SK-N-SH (cell line): Measurements from ENCODE around the gene IL1R1. TPM values are rescaled to one million over a fixed set of nuclear protein-coding genes. Genes with fewer than 3 reads are reported as not detected.

Experiments used
- CTCF ChIA-PET: fragments of 300-600, 350-600 bp; formaldehyde crosslinking; extraction: SDS; loops from one replicate; lab custom pipeline; 2021; lab: Yijun Ruan, JAX
- POLR2A ChIA-PET: fragments of 350-600 bp; sonication (Branson Sonifier 250); formaldehyde crosslinking; extraction: SDS; loops from one replicate; lab custom pipeline; 2020; ENCODE audit warnings: antibody characterized with exemption, inconsistent platforms; lab: Yijun Ruan, JAX
- DNase-seq: peaks from one replicate; pipeline ENCODE4 v3.0.0; 2012
- H2AFZ ChIP-seq: fragments of 200-600 bp; sonication (generic); 2 replicates; pipeline ENCODE4 v1.8.1; 2016; ENCODE audit warnings: antibody characterized with exemption, mild to moderate bottlenecking, low read depth
- H3F3A ChIP-seq: fragments of 200-600 bp; sonication (generic); replicated peaks from 2 replicates; pipeline ENCODE3; 2016; ENCODE audit warnings: antibody characterized with exemption, mild to moderate bottlenecking; ENCODE audit not compliant: insufficient read depth
- H3K27ac ChIP-seq, 2 experiments: fragments of 200-500 bp in 1 of 2; fragments of 200-600 bp in 1 of 2; sonication (Bioruptor generic) in 1 of 2; sonication (generic), shearing (Covaris generic) in 1 of 2; 2 replicates each; pipeline versions ENCODE4 v1.5.1 to v1.6.1; 2014 to 2016; ENCODE audit warnings: low read depth in 2 of 2, inconsistent platforms in 1 of 2, low read length in 1 of 2, mild to moderate bottlenecking in 1 of 2, mixed read lengths in 1 of 2
- H3K27me3 ChIP-seq: fragments of 200-600 bp; sonication (generic), shearing (Covaris generic); 2 replicates; pipeline ENCODE4 v1.6.1; 2016; ENCODE audit warnings: mixed run types; ENCODE audit not compliant: insufficient read depth
- H3K36me3 ChIP-seq, 2 experiments: fragments of 200-500 bp in 1 of 2; fragments of 200-600 bp in 1 of 2; sonication (Bioruptor generic) in 1 of 2; sonication (generic) in 1 of 2; replicated peaks in 1 of 2; 2 replicates each; pipeline versions ENCODE3 to v1.5.1; 2014 to 2016; ENCODE audit warnings: low read length in 1 of 2, mild to moderate bottlenecking in 1 of 2; ENCODE audit not compliant: insufficient read depth in 2 of 2, control insufficient read depth in 1 of 2
- H3K4me1 ChIP-seq, 2 experiments: fragments of 200-500 bp in 1 of 2; fragments of 200-600 bp in 1 of 2; sonication (Bioruptor generic) in 1 of 2; sonication (generic), shearing (Covaris generic) in 1 of 2; 2 replicates each; pipeline versions ENCODE4 v1.5.1 to v1.6.1; 2014 to 2016; ENCODE audit warnings: low read depth in 1 of 2, low read length in 1 of 2, mixed run types in 1 of 2; ENCODE audit not compliant: insufficient read depth in 2 of 2, control insufficient read depth in 1 of 2
- H3K4me2 ChIP-seq: fragments of 200-600 bp; sonication (generic), shearing (Covaris generic); 2 replicates; pipeline ENCODE4 v1.6.1; 2017; ENCODE audit warnings: mixed run types
- H3K4me3 ChIP-seq, 2 experiments: fragments of 200-500 bp in 1 of 2; fragments of 200-600 bp in 1 of 2; sonication (Bioruptor generic) in 1 of 2; sonication (generic), shearing (Covaris generic) in 1 of 2; 2 replicates each; pipeline versions ENCODE4 v1.5.1 to v1.8.1; 2014 to 2016; ENCODE audit warnings: low read depth in 2 of 2, inconsistent platforms in 1 of 2, low read length in 1 of 2, mild to moderate bottlenecking in 1 of 2, mixed read lengths in 1 of 2, moderate library complexity in 1 of 2
- H3K79me2 ChIP-seq: fragments of 200-600 bp; sonication (generic); 2 replicates; pipeline ENCODE4 v1.8.1; 2017; ENCODE audit warnings: mild to moderate bottlenecking; ENCODE audit not compliant: insufficient read depth
- H3K9ac ChIP-seq: fragments of 200-600 bp; sonication (generic); 2 replicates; pipeline ENCODE4 v1.6.1; 2017; ENCODE audit warnings: mixed run types
- H3K9me2 ChIP-seq: fragments of 200-600 bp; sonication (generic); 2 replicates; pipeline ENCODE4 v1.6.1; 2017; ENCODE audit warnings: mixed run types
- H3K9me3 ChIP-seq: fragments of 200-600 bp; sonication (generic); 2 replicates; pipeline ENCODE4 v1.6.1; 2017; ENCODE audit warnings: mixed run types, mild to moderate bottlenecking, moderate library complexity
- H4K20me1 ChIP-seq: fragments of 200-600 bp; sonication (generic); 2 replicates; pipeline ENCODE4 v1.6.1; 2017; ENCODE audit warnings: mild to moderate bottlenecking, mixed run types; ENCODE audit not compliant: insufficient read depth
- ELF1 ChIP-seq: IDR thresholded peaks from 2 replicates; pipeline ENCODE4 v1.4.0; 2012
- EZH2phosphoT487 ChIP-seq: fragments of 200-600 bp; sonication (generic); IDR thresholded peaks from 2 replicates; pipeline ENCODE4 v1.6.1; 2017; ENCODE audit warnings: low read depth, mixed run types, mild to moderate bottlenecking, antibody characterized with exemption, moderate library complexity, borderline replicate concordance
- FOXM1 ChIP-seq: IDR thresholded peaks from 2 replicates; pipeline ENCODE4 v1.4.0; 2012; ENCODE audit warnings: low read depth, mild to moderate bottlenecking
- MXI1 ChIP-seq: IDR thresholded peaks from 2 replicates; pipeline ENCODE4 v1.6.1; 2012; ENCODE audit warnings: mild to moderate bottlenecking, low read depth, low read length, improper control_type of control experiment
- PBX3 ChIP-seq: IDR thresholded peaks from 2 replicates; pipeline ENCODE4; 2012
- RAD21 ChIP-seq: IDR thresholded peaks from 2 replicates; pipeline ENCODE4 v1.6.1; 2012; ENCODE audit warnings: mild to moderate bottlenecking, low read length
- RFX5 ChIP-seq: IDR thresholded peaks from 2 replicates; pipeline ENCODE4 v1.6.1; 2012; ENCODE audit warnings: mild to moderate bottlenecking, improper control_type of control experiment, low read length
- TEAD4 ChIP-seq: IDR thresholded peaks from 2 replicates; pipeline ENCODE4 v1.4.0; 2012; ENCODE audit warnings: mild to moderate bottlenecking, borderline replicate concordance; ENCODE audit not compliant: insufficient read depth
- USF2 ChIP-seq: fragments of 150-350 bp; IDR thresholded peaks from 2 replicates; pipeline ENCODE4 v1.6.1; 2017; ENCODE audit warnings: antibody characterized with exemption, low read length, low read depth, borderline replicate concordance
- YY1 ChIP-seq: IDR thresholded peaks from 2 replicates; pipeline ENCODE4 v1.4.0; 2012; ENCODE audit warnings: low read depth, mild to moderate bottlenecking
- WGBS: methylation state at CpG from one replicate; pipeline ENCODE4 v1.1.6; 2017; ENCODE audit warnings: low lambda C conversion rate; 5-methylcytosine and 5-hydroxymethylcytosine counted together
- polyA plus RNA-seq, 3 experiments: library from polyadenylated mRNA; depleted of rRNA; stranded (reverse); fragments of >200 nt; gene quantifications; 2 replicates each; pipeline ENCODE4 v1.2.3, GENCODE V29; 2012
- TF ChIP-seq, protein P1 (sequence below): fragments of 200-600 bp; sonication (generic); IDR thresholded peaks from 2 replicates; pipeline ENCODE4 v1.6.1; 2017; ENCODE audit warnings: antibody characterized with exemption, mild to moderate bottlenecking, moderate library complexity
- TF ChIP-seq, protein P2 (sequence below): fragments of 150-350 bp; IDR thresholded peaks from 2 replicates; pipeline ENCODE4 v1.6.1; 2016; ENCODE audit warnings: mild to moderate bottlenecking, low read depth, low read length
- TF ChIP-seq, protein P3 (sequence below): IDR thresholded peaks from 2 replicates; pipeline ENCODE4 v1.4.0; 2012; ENCODE audit warnings: low read depth, borderline replicate concordance
- TF ChIP-seq, protein P4 (sequence below): IDR thresholded peaks from 2 replicates; pipeline ENCODE4 v1.4.0; 2012; ENCODE audit warnings: low read depth

Gene IL1R1
- polyA plus RNA-seq, 1 of the 3 experiments (the other 2 are of a cell fraction), result 13.3 TPM

DNA sequence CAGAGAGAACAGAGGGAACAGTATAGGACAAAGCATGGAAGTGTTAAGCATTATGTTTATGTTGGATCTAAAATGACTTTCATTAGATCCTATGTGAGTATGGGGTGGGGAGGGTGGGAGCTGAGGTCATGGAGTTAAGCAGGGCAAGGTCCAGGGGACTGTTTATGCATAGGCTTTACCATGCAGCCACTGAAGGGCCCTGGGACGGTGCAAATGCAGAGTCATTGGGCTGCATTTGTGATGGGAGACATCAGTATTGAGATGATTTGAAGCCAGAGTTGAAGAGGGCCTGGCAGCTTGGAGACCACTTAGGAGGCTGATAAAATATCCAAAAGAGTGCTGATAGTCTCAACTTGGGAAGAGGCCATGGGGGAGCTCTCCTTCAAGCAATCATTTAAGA lies 66.9 kb downstream of the IL1R1 start:
- H3K27ac ChIP-seq, result no peak overlapping the region
- no peaks in the 10 kb centered on the region for H4K20me1 ChIP-seq
- no peaks in the 10 kb centered on the region for H3K79me2 ChIP-seq
- no peaks in the 10 kb centered on the region for H3K9me2 ChIP-seq
- 8% methylated on average over 1 of the region's 1 CpG for WGBS
- H3K9me3 ChIP-seq, result no peaks in the 10 kb centered on the region; the same call in 1 of the 2 replicates
- H3K9ac ChIP-seq, result no peak overlapping the region
- H3K4me2 ChIP-seq, result no peak overlapping the region
- no peaks in the 10 kb centered on the region for H3K36me3 ChIP-seq
- no peak for DNase-seq
- no peaks in the 10 kb centered on the region for H3K27me3 ChIP-seq
- H3K4me1 ChIP-seq, result no peaks in the 10 kb centered on the region
- no peak overlapping the region for H2AFZ ChIP-seq
- POLR2A ChIA-PET, result no interaction called here
- TF ChIP-seq USF2, result no peak
- no peak for TF ChIP-seq MXI1
- no peak for TF ChIP-seq RAD21
- TF ChIP-seq, protein P1, sequence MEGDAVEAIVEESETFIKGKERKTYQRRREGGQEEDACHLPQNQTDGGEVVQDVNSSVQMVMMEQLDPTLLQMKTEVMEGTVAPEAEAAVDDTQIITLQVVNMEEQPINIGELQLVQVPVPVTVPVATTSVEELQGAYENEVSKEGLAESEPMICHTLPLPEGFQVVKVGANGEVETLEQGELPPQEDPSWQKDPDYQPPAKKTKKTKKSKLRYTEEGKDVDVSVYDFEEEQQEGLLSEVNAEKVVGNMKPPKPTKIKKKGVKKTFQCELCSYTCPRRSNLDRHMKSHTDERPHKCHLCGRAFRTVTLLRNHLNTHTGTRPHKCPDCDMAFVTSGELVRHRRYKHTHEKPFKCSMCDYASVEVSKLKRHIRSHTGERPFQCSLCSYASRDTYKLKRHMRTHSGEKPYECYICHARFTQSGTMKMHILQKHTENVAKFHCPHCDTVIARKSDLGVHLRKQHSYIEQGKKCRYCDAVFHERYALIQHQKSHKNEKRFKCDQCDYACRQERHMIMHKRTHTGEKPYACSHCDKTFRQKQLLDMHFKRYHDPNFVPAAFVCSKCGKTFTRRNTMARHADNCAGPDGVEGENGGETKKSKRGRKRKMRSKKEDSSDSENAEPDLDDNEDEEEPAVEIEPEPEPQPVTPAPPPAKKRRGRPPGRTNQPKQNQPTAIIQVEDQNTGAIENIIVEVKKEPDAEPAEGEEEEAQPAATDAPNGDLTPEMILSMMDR, result no peak
- no peak for TF ChIP-seq ELF1
- TF ChIP-seq EZH2phosphoT487, result no peak
- TF ChIP-seq FOXM1, result no peak
- TF ChIP-seq TEAD4, result no peak
- TF ChIP-seq, protein P2, sequence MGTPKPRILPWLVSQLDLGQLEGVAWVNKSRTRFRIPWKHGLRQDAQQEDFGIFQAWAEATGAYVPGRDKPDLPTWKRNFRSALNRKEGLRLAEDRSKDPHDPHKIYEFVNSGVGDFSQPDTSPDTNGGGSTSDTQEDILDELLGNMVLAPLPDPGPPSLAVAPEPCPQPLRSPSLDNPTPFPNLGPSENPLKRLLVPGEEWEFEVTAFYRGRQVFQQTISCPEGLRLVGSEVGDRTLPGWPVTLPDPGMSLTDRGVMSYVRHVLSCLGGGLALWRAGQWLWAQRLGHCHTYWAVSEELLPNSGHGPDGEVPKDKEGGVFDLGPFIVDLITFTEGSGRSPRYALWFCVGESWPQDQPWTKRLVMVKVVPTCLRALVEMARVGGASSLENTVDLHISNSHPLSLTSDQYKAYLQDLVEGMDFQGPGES, result no peak
- TF ChIP-seq RFX5, result no peak
- TF ChIP-seq, protein P3, sequence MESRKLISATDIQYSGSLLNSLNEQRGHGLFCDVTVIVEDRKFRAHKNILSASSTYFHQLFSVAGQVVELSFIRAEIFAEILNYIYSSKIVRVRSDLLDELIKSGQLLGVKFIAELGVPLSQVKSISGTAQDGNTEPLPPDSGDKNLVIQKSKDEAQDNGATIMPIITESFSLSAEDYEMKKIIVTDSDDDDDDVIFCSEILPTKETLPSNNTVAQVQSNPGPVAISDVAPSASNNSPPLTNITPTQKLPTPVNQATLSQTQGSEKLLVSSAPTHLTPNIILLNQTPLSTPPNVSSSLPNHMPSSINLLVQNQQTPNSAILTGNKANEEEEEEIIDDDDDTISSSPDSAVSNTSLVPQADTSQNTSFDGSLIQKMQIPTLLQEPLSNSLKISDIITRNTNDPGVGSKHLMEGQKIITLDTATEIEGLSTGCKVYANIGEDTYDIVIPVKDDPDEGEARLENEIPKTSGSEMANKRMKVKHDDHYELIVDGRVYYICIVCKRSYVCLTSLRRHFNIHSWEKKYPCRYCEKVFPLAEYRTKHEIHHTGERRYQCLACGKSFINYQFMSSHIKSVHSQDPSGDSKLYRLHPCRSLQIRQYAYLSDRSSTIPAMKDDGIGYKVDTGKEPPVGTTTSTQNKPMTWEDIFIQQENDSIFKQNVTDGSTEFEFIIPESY, result no peak
- TF ChIP-seq YY1, result no peak
- no peak for TF ChIP-seq PBX3
- TF ChIP-seq, protein P4, sequence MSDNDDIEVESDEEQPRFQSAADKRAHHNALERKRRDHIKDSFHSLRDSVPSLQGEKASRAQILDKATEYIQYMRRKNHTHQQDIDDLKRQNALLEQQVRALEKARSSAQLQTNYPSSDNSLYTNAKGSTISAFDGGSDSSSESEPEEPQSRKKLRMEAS, result no peak
- no peak overlapping the region for H3K4me3 ChIP-seq
- H3F3A ChIP-seq, result no peaks in the 10 kb centered on the region
- CTCF ChIA-PET, result interaction anchor here (1.0 to 1.6 kb wide), 2 partner anchors 31 to 189 kb away, joined by 3 to 5 read pairs; no protein-coding TSS in a partner anchor
